Measurements from ENCODE around the gene MGAT5B.

The MGAT5B gene

DNA sequence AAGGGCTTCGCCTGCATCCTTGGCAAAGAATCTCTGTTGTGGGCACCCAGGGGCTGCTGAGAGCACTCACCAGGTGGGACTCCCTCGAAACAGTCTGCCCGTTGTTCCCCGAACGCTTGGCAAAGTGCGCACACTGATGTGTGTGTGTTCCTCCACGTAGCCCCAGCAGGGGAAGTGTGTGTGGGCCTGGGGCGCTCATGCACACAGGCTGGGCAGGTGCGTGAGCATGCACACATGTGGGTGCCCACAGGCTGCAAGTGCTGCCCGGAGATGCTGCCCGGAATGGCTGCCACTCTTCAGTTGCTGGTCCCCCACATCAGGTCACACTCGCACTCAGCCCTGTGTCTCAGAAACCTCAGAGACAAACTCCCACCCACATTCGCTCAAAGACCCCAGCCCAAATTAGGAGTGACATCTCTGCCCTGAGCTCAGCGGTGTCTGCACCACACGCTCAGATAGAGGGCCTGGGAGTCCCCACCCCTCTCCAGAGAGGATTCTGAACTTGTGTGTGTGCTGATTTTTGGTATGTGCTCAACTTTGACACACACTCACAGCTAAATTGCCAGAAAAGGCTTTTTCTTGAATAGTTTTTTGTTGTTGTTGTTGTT lies 119.4 kb downstream of the MGAT5B start:
- no peak for DNase-seq

DNA sequence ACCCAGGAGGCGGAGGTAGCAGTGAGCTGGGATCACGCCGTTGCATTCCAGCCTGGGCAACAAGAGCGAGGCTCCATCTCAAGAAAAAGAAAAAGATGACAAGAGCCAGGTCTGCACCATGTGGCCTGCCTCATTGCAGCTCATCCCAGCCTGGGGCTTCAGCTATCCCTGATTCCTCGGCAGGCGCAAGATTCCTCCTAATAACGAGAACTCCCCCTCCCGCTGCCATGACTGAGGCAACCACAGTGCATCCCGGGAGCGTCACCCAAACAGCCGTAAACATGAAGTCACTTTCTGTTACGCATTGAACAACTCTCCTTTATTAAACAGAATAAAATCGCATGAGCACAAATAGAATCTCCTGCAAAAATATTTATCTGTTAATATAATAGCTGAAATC lies 120.6 kb downstream of the MGAT5B start:
- no peak for DNase-seq

- DNase-seq = no peak
These were observed 121.3 kb downstream of the MGAT5B start for GRCh38 chr17:76989519-76989918.

GRCh38 chr17:76992891-76993290 lies 124.7 kb downstream of the MGAT5B start:
- no peak for DNase-seq

GRCh38 chr17:76993651-76994050 lies 125.4 kb downstream of the MGAT5B start:
- no peak for DNase-seq

DNA sequence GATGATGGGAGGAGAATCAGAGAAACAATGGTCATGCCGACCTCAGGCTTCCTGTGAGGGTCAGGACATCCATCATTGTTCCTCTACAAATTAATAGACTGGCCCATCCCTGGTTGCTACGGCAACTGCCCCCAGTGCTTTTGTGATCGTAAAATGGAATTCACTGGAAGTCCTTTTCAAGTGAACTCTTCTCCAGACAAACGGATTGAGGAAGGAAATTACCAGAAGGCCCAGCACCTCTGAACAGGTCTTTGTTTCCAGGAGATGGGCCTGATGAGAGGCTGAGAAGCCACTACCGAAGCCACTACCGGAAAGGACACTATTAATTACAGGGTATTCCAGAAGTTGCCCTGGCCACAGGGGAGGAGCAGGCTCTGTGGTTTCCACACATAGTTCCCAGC lies 126.0 kb downstream of the MGAT5B start:
- DNase-seq = no peak

DNA sequence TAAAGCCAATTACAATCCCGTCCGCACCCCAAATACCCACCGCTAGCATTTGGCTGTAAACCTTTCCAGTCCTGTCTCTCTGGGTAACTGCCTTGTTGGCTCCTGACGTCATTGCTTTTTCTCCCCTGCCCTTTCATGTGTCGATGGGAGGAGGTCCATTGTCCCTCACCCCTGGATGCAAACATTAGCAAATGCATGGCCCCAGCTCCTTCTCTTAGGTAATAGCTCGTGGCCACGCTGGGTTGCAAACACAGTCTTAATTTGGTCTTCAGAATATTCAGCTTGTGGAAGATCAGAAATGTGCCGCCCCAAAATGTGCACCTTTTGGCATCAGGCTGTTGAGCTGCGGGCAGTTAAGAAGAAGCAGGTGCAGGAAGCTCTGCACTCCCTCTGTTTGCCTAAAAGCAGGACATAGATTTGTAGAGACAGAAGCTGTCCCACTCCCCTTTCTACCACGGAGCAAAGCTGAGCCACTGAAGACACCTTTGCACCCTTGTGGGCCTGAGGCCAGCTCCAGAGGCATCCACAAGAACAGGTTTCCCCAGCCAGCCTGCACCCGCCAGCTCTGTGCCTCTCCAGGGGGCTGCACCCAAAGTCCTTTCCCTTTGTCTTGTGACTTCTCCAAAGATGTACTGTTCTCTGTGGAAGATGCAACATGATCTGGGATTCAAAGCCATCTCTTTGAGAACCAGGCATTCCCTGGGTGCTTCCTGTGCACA lies 127.3 kb downstream of the MGAT5B start:
- DNase-seq = no peak

DNA sequence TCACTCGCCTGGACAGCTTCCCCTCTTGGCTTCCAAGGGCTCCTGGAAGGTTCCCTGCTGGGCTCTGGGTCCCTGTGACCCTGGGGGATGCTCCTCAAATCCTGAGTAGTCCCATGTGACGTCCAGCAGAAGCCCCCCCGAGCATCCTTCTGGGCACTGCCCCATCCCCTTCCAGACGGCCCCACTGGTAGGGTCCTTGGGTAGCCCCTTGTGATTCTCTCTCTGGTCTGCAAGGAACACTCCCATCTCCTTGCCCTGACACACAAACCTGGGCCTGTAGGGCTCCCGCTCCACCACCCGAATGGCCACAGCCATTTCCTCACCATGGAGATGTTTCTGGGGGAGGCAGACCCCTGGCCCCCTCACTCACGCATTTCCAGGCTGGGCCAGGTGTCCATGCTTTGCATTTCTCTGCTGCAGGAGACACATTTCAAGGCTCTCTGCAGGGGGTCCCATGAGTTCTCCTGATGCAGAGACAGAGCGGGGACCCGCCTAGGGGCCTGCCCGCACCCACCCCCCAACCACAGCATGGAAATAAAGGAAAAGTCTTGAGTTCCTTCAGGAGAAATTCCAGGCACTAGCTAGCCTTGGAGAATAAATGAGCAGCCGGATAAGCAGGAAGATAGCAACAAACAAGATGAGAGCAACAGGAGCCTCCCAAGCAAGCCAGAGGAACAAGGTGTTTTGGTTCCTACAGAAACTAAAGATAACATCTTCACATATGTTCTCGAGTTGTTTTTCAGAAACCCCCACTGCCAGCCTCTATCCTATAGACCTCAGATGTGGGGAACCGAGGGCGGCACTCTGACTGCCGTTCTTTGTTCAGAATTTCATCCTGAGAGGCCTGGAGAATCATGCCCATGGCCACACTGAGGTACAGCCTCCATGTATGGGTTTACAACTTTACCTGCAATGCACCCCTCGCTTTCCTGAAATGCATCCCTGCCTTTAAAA lies 128.8 kb downstream of the MGAT5B start:
- no peak for DNase-seq

- DNase-seq = no peak
These were observed 129.9 kb downstream of the MGAT5B start for GRCh38 chr17:76997981-76998531.

GRCh38 chr17:76998839-76999238 lies 130.6 kb downstream of the MGAT5B start:
- no peak for DNase-seq
